ENCODE data around the gene USH1C. TPM values are rescaled to one million over a fixed set of nuclear protein-coding genes. Genes with fewer than 3 reads are reported as not detected.

The USH1C gene
- total RNA-seq, 2 experiments from 2014 or later, result not detected

GRCh38 chr11:17449158-17449557, 95.1 kb downstream of the USH1C start:
- POLR2A ChIA-PET, result no interaction called here
- CTCF ChIA-PET, result interaction anchor here (1.4 kb wide), 1 partner anchor 11 kb away, joined by 4 read pairs; no protein-coding TSS in a partner anchor
- Mint-ChIP-seq H3K27me3 (peaks cover 4% of the 10 kb centered on the region), H3K27ac (no peak overlapping the region), H3K4me1 (ENCODE audit: low read depth) (no peaks in the 10 kb centered on the region), H3K4me3 (no peak overlapping the region), H3K36me3 (ENCODE audit: low read depth) (no peaks in the 10 kb centered on the region), H3K9me3 (no peaks in the 10 kb centered on the region)
- ATAC-seq, result no peak
- intact Hi-C loops (cut with micrococcal nuclease), result no loop called here
- TF ChIP-seq, protein P1, sequence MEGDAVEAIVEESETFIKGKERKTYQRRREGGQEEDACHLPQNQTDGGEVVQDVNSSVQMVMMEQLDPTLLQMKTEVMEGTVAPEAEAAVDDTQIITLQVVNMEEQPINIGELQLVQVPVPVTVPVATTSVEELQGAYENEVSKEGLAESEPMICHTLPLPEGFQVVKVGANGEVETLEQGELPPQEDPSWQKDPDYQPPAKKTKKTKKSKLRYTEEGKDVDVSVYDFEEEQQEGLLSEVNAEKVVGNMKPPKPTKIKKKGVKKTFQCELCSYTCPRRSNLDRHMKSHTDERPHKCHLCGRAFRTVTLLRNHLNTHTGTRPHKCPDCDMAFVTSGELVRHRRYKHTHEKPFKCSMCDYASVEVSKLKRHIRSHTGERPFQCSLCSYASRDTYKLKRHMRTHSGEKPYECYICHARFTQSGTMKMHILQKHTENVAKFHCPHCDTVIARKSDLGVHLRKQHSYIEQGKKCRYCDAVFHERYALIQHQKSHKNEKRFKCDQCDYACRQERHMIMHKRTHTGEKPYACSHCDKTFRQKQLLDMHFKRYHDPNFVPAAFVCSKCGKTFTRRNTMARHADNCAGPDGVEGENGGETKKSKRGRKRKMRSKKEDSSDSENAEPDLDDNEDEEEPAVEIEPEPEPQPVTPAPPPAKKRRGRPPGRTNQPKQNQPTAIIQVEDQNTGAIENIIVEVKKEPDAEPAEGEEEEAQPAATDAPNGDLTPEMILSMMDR (IDR thresholded peaks at IDR 0.05), result no peak
- DNase-seq, result no peak

GRCh38 chr11:17446482-17446881, 97.7 kb downstream of the USH1C start:
- ATAC-seq, result no peak
- Mint-ChIP-seq H3K4me3 (no peak overlapping the region), H3K9me3 (no peaks in the 10 kb centered on the region), H3K36me3 (ENCODE audit: low read depth) (no peaks in the 10 kb centered on the region), H3K4me1 (ENCODE audit: low read depth) (no peaks in the 10 kb centered on the region), H3K27me3 (peaks cover 2% of the 10 kb centered on the region), H3K27ac (no peak overlapping the region)
- CTCF ChIA-PET, result interaction anchor here (0.6 kb wide), 1 partner anchor 44 kb away, joined by 3 read pairs; no protein-coding TSS in a partner anchor
- DNase-seq, result no peak
- POLR2A ChIA-PET, result no interaction called here
- TF ChIP-seq, protein P1 (IDR thresholded peaks at IDR 0.05), result no peak
- intact Hi-C loops (cut with micrococcal nuclease), result no loop called here

- no peak for DNase-seq
- Mint-ChIP-seq H3K9me3 (no peaks in the 10 kb centered on the region), H3K4me3 (no peak overlapping the region), H3K36me3 (ENCODE audit: low read depth) (no peaks in the 10 kb centered on the region), H3K4me1 (ENCODE audit: low read depth) (no peaks in the 10 kb centered on the region), H3K27ac (no peak overlapping the region), H3K27me3 (peaks cover 5% of the 10 kb centered on the region)
- CTCF ChIA-PET, result interaction anchor here (0.8 kb wide), 1 partner anchor 8 kb away, joined by 3 read pairs; no protein-coding TSS in a partner anchor
- intact Hi-C loops (cut with micrococcal nuclease), result no loop called here
- ATAC-seq, result no peak
- POLR2A ChIA-PET, result no interaction called here
- TF ChIP-seq, protein P1 (IDR thresholded peaks at IDR 0.05), result no peak
Measured at GRCh38 chr11:17445240-17445795, 98.9 kb downstream of the USH1C start.

DNA sequence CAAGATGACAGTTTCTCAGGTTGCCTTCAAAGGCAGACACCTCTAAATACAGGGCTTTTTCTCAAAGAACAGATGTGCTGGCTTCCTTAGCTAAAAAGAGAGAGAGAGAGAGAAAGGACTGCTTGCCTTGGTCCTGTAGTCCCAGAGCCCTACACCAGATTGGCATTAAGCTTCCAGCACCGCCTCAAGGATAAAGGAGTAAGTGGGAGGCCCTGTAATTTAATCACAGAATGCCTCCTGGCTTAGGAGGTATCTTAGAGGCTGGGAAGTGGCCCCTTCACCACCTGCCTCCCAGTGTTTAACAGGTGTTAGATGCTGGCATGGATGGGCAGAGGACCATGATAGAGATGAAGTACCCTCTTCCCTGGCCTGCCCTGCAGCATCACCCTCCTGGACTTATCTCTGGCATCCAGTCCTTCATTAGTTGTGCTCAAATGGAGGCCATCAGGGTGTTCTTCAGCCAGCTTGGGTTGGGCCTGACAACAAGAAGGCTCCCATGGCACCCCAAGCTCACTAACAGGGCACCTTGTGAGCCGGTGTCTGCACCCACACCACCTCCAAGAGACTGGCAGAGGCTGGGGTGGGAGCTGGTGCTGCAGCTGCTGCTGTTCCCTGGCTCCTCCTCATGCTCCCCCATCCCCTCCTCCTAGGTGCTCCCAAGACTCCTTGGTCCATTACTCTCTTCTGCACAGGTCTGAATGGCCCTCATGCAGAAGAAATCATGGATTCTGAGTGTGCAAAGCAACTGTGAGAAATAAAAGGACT, 100.1 kb downstream of the USH1C start:
- no peak overlapping the region for H3K27ac Mint-ChIP-seq
- peaks cover 7% of the 10 kb centered on the region for H3K4me1 Mint-ChIP-seq (ENCODE audit: low read depth)
- peaks cover 10% of the 10 kb centered on the region for H3K27me3 Mint-ChIP-seq
- intact Hi-C loops (cut with micrococcal nuclease), result no loop called here
- TF ChIP-seq, protein P1 (IDR thresholded peaks at IDR 0.05), result no peak
- POLR2A ChIA-PET, result no interaction called here
- no peak for ATAC-seq
- H3K36me3 Mint-ChIP-seq (ENCODE audit: low read depth), result no peaks in the 10 kb centered on the region
- no peak for DNase-seq
- CTCF ChIA-PET, result interaction anchor here (1.7 kb wide), 1 partner anchor 60 kb away, joined by 3 read pairs; no protein-coding TSS in a partner anchor
- H3K4me3 Mint-ChIP-seq, result no peak overlapping the region
- no peaks in the 10 kb centered on the region for H3K9me3 Mint-ChIP-seq

Other genes starting within 250 kb of the USH1C start
- 1 to 10 TPM; 3.4 to 4.2 TPM for gene NCR3LG1, start 192.6 kb downstream of the USH1C start, total RNA-seq
- 1 to 10 TPM; 1.2 to 2.4 TPM for gene KCNJ11, start 155.8 kb downstream of the USH1C start, total RNA-seq
- gene ABCC8, start 67.6 kb downstream of the USH1C start, total RNA-seq, result not detected
- not detected for gene OTOG, start 2.8 kb upstream of the USH1C start, total RNA-seq
- gene MYOD1, start 175.2 kb upstream of the USH1C start, total RNA-seq, result not detected
- not detected for gene KCNC1, start 190.4 kb upstream of the USH1C start, total RNA-seq

All from activated CD8-positive, alpha-beta T cell treated with anti-CD3 and anti-CD28 coated beads for 36 hours (primary cell).